HFF-Myc (cell line): ENCODE data around the gene SMARCAL1.

Experiments used
- DNase-seq: peaks from one replicate; pipeline ENCODE4 v3.0.0-alpha.2; 2011; ENCODE audit warnings: low read depth; ENCODE audit errors: extremely low read depth
- H3K4me3 ChIP-seq: replicated peaks from 2 replicates; pipeline ENCODE4 v1.5.1; 2011; ENCODE audit warnings: low read depth, mild to moderate bottlenecking, control low read depth, low read length
- CTCF ChIP-seq: IDR thresholded peaks from 2 replicates; pipeline ENCODE4 v1.5.1; 2012; ENCODE audit warnings: mild to moderate bottlenecking, low read depth, low read length, control low read depth; ENCODE audit errors: missing control alignments

The SMARCAL1 gene

GRCh38 chr2:216498379-216499352 is 86.4 kb downstream of the SMARCAL1 start, which contains the start of gene RPL37A:
Gene RPL37A (plus strand): TSS chr2:216498844. CDS start chr2:216498875, 31 bp downstream.
- DNase-seq: peak; percentile 94
- no peak for TF ChIP-seq CTCF
- peak within 1 kb of the TSS; percentile 94 for H3K4me3 ChIP-seq

GRCh38 chr2:216499641-216500218 is 87.4 kb downstream of the SMARCAL1 start:
- DNase-seq: no peak
- TF ChIP-seq CTCF: no peak
- H3K4me3 ChIP-seq: peak overlapping the region; percentile 94

GRCh38 chr2:216500572-216500971 is 88.3 kb downstream of the SMARCAL1 start:
- TF ChIP-seq CTCF: no peak
- no peak for DNase-seq
- H3K4me3 ChIP-seq: peak overlapping the region; percentile 94

GRCh38 chr2:216501854-216502253 is 89.6 kb downstream of the SMARCAL1 start:
- no peak for DNase-seq
- H3K4me3 ChIP-seq: peak overlapping the region; percentile 94
- no peak for TF ChIP-seq CTCF

GRCh38 chr2:216502381-216503158 is 90.3 kb downstream of the SMARCAL1 start:
- no peak for TF ChIP-seq CTCF
- peak overlapping the region; percentile 94; the same call in 1 of the 2 replicates for H3K4me3 ChIP-seq
- no peak for DNase-seq

GRCh38 chr2:216503159-216503629 is 90.9 kb downstream of the SMARCAL1 start:
- H3K4me3 ChIP-seq: 0 out of 2 replicates have a peak overlapping the region, but pooled peaks have one; percentile 2
- TF ChIP-seq CTCF: no peak
- no peak for DNase-seq
